ENCODE data around the gene P2RY4. TPM values are rescaled to one million over a fixed set of nuclear protein-coding genes. Genes with fewer than 3 reads are reported as not detected.
A peak's percentile ranks its signal among the peaks of the same experiment; 100 is the strongest.
"Not testable (repeated sequence)": the region's sequence is repeated elsewhere in the genome, so short reads cannot be mapped to it uniquely, and the experiment has no call there.

The P2RY4 gene
- total and polyA plus RNA-seq, 2 of the 13 experiments (the other 11 are each of a cell fraction or from before 2014, with no cell fraction given), result 0.07 to 0.49 TPM

- FAIRE-seq; H3K27ac ChIP-seq (ENCODE audit: extremely low read length, insufficient read depth, low read length); H3K4me2 ChIP-seq (ENCODE audit: low read depth, low read length); H3K79me2 ChIP-seq (ENCODE audit: insufficient read depth, low read length); ATAC-seq; H3K9me3 ChIP-seq (ENCODE audit: low read length); POLR2A ChIA-PET; in situ Hi-C loops (cut with HindIII; ENCODE audit: extremely low pct_ligation_motif_present, low pct_unique_long_range_greater_than_20kb); H3K4me1 ChIP-seq (ENCODE audit: insufficient read depth, low read length); H4K20me1 ChIP-seq (ENCODE audit: insufficient read depth, low read length); H3K27me3 ChIP-seq (ENCODE audit: control insufficient read depth in 1 of 2, insufficient read depth in 2 of 2, low read length in 2 of 2); H3K4me3 ChIP-seq (replicated peaks in 1 of 3; ENCODE audit: insufficient read depth in 1 of 3, low read depth in 2 of 3, low read length in 3 of 3); H2AFZ ChIP-seq (ENCODE audit: low read length); DNase-seq (ENCODE audit: low spot score); intact Hi-C loops (cut with micrococcal nuclease; ENCODE audit: unreplicated experiment); H3K36me3 ChIP-seq (replicated peaks in 1 of 2; ENCODE audit: control insufficient read depth in 1 of 2, insufficient read depth in 2 of 2, low read length in 2 of 2); CTCF ChIA-PET (ENCODE audit: low intra/inter-chr PET ratio, low total read pairs); BruUV-seq (replicated peaks); H3K9ac ChIP-seq (ENCODE audit: insufficient read depth, low read depth, low read length): not testable (repeated sequence)
- peak; percentile 13; the same call in 1 of the 2 replicates for TF ChIP-seq ZNF770 (CRISPR knock-in tag; IDR thresholded peaks at IDR 0.05)
- 0 out of 2 replicates have a peak, but pooled peaks have one; percentile 3 for TF ChIP-seq CTCF (CRISPR knock-in tag; IDR thresholded peaks at IDR 0.05)
- WGBS (ENCODE audit: low lambda C conversion rate), result 55% methylated on average over 6 of the region's 7 CpGs
Observed at GRCh38 chrX:70274029-70274428, 14.0 kb upstream of the P2RY4 start.

DNA sequence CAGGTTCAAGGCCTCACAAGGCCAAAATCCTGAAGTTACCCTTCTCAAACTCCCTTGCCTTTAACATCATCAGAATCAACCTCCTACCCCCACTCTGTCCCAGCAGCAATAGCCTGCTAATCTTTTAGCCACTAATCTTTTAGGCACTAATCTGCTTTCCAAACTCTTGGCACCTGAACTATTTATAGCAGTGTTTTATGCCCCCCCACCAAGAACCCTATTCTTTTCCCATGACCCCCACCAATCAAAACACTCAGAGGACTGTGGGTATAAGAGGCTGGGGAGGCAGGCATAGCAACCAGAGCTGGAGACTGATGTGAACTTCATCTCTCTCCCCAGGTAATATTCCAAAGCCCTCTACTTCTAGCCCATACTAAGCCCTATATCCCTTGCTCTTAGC lies 8.0 kb upstream of the P2RY4 start, which contains the start of gene ARR3:
TSS of gene ARR3 (plus strand) at position 301 of the 400 bp plus-strand sequence. CDS start 1,052 bp downstream, outside the sequence.
- DNase-seq (ENCODE audit: low spot score) (no peak), ATAC-seq (no peak), FAIRE-seq (no peak)
- BruUV-seq (replicated peaks), result no TSS peak
- no peak within 1 kb of the TSS for H3K4me3 ChIP-seq (replicated peaks in 1 of 3; ENCODE audit: insufficient read depth in 1 of 3, low read depth in 2 of 3, low read length in 3 of 3)
- TF ChIP-seq, protein P1, sequence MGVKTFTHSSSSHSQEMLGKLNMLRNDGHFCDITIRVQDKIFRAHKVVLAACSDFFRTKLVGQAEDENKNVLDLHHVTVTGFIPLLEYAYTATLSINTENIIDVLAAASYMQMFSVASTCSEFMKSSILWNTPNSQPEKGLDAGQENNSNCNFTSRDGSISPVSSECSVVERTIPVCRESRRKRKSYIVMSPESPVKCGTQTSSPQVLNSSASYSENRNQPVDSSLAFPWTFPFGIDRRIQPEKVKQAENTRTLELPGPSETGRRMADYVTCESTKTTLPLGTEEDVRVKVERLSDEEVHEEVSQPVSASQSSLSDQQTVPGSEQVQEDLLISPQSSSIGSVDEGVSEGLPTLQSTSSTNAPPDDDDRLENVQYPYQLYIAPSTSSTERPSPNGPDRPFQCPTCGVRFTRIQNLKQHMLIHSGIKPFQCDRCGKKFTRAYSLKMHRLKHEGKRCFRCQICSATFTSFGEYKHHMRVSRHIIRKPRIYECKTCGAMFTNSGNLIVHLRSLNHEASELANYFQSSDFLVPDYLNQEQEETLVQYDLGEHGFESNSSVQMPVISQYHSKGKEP (CRISPR knock-in tag; IDR thresholded peaks at IDR 0.05), result no peak
- TF ChIP-seq ZNF616 (CRISPR knock-in tag; IDR thresholded peaks at IDR 0.05; ENCODE audit: low read depth), result no peak
- no peak for TF ChIP-seq ZNF160 (CRISPR knock-in tag; IDR thresholded peaks at IDR 0.05)
- TF ChIP-seq, protein P2, sequence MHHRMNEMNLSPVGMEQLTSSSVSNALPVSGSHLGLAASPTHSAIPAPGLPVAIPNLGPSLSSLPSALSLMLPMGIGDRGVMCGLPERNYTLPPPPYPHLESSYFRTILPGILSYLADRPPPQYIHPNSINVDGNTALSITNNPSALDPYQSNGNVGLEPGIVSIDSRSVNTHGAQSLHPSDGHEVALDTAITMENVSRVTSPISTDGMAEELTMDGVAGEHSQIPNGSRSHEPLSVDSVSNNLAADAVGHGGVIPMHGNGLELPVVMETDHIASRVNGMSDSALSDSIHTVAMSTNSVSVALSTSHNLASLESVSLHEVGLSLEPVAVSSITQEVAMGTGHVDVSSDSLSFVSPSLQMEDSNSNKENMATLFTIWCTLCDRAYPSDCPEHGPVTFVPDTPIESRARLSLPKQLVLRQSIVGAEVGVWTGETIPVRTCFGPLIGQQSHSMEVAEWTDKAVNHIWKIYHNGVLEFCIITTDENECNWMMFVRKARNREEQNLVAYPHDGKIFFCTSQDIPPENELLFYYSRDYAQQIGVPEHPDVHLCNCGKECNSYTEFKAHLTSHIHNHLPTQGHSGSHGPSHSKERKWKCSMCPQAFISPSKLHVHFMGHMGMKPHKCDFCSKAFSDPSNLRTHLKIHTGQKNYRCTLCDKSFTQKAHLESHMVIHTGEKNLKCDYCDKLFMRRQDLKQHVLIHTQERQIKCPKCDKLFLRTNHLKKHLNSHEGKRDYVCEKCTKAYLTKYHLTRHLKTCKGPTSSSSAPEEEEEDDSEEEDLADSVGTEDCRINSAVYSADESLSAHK (CRISPR knock-in tag; IDR thresholded peaks at IDR 0.05; ENCODE audit: borderline replicate concordance), result no peak
- no peaks in the 10 kb centered on the region for H3K79me2 ChIP-seq (ENCODE audit: insufficient read depth, low read length)
- no peaks in the 10 kb centered on the region for H3K4me1 ChIP-seq (ENCODE audit: insufficient read depth, low read length)
- H3K27me3 ChIP-seq (ENCODE audit: control insufficient read depth in 1 of 2, insufficient read depth in 2 of 2, low read length in 2 of 2), result no peaks in the 10 kb centered on the region
- H3K9me3 ChIP-seq (ENCODE audit: low read length), result no peaks in the 10 kb centered on the region
- POLR2A ChIA-PET, result no interaction called here
- CTCF ChIA-PET (ENCODE audit: low intra/inter-chr PET ratio, low total read pairs), result no interaction called here
- intact Hi-C loops (cut with micrococcal nuclease; ENCODE audit: unreplicated experiment) (no loop called here), in situ Hi-C loops (cut with HindIII; ENCODE audit: extremely low pct_ligation_motif_present, low pct_unique_long_range_greater_than_20kb) (loop anchor here (10.0 kb wide), 1 partner anchor 63 kb away; no protein-coding TSS in a partner anchor)
- H3K27ac ChIP-seq (ENCODE audit: extremely low read length, insufficient read depth, low read length), result no peak within 1 kb of the TSS
- H2AFZ ChIP-seq (ENCODE audit: low read length), result no peak within 1 kb of the TSS
- H3K4me2 ChIP-seq (ENCODE audit: low read depth, low read length), result no peak within 1 kb of the TSS
- H3K9ac ChIP-seq (ENCODE audit: insufficient read depth, low read depth, low read length), result no peak within 1 kb of the TSS
- no peaks in the 10 kb centered on the region for H3K36me3 ChIP-seq (replicated peaks in 1 of 2; ENCODE audit: control insufficient read depth in 1 of 2, insufficient read depth in 2 of 2, low read length in 2 of 2)
- no peaks in the 10 kb centered on the region for H4K20me1 ChIP-seq (ENCODE audit: insufficient read depth, low read length)

Data from HepG2 (cell line).